OCI-LY7 (cell line): ENCODE measurements around the gene ACBD5.

Experiments used
- EZH2phosphoT487 ChIP-seq: fragments of 200-600 bp; sonication (generic); IDR thresholded peaks from 2 replicates; pipeline ENCODE4 v1.6.1; 2018; ENCODE audit warnings: low read depth, borderline replicate concordance, mild to moderate bottlenecking, mixed run types, antibody characterized with exemption, low read length, moderate library complexity, mixed read lengths
- TF ChIP-seq, protein P1 (sequence below): fragments of 200-600 bp; sonication (generic); conservative IDR thresholded peaks from 2 replicates; pipeline ENCODE4 v1.5.1; 2014; ENCODE audit warnings: mild to moderate bottlenecking, antibody characterized with exemption, low read length, moderate library complexity, mixed read lengths

DNA sequence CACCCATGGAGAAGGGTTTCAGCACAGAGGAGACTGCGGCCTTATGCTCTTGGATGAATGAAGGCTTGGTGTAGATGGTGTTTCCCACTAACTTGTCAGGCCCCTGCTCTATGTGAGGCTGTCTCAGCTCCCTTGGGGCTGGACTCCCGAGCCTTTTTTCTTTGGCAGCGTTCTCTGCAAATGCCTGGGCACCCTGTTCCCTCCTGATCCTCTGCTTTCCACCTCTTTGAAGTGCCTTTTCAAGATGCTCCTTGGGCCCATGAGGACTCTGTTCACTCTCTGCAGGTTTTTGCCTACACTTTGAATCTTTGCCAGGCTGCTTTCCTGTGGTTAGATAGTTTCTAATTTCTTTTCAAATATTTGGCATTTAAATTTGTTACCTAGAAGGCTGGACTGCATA lies 6.8 kb upstream of the ACBD5 start:
- TF ChIP-seq, protein P1, sequence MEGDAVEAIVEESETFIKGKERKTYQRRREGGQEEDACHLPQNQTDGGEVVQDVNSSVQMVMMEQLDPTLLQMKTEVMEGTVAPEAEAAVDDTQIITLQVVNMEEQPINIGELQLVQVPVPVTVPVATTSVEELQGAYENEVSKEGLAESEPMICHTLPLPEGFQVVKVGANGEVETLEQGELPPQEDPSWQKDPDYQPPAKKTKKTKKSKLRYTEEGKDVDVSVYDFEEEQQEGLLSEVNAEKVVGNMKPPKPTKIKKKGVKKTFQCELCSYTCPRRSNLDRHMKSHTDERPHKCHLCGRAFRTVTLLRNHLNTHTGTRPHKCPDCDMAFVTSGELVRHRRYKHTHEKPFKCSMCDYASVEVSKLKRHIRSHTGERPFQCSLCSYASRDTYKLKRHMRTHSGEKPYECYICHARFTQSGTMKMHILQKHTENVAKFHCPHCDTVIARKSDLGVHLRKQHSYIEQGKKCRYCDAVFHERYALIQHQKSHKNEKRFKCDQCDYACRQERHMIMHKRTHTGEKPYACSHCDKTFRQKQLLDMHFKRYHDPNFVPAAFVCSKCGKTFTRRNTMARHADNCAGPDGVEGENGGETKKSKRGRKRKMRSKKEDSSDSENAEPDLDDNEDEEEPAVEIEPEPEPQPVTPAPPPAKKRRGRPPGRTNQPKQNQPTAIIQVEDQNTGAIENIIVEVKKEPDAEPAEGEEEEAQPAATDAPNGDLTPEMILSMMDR, result no peak
- TF ChIP-seq EZH2phosphoT487, result no peak
